Spleen (tissue), 11 donors: Measurements from ENCODE around the gene RBBP8NL. TPM values are rescaled to one million over a fixed set of nuclear protein-coding genes. Genes with fewer than 3 reads are reported as not detected.
A peak's percentile ranks its signal among the peaks of the same experiment; 100 is the strongest.

ENCODE experiments used
- DNase-seq: peaks from one replicate; pipeline ENCODE4 v3.0.0-alpha.2; 2020
- H3K27ac ChIP-seq, 8 donors: fragments of 200-600 bp; sonication (generic) in 7 of 8; 1 replicate in 4 of 8; 2 replicates in 4 of 8; pipeline versions ENCODE4 v1.5.0 to v1.8.0; 2016 to 2021; ENCODE audit warnings: inconsistent platforms in 4 of 8, mild to moderate bottlenecking in 4 of 8, moderate library complexity in 1 of 8
- H3K27me3 ChIP-seq, 7 donors: fragments of 200-600 bp; sonication (generic) in 6 of 7; replicated peaks in 1 of 7; 1 replicate in 4 of 7; 2 replicates in 3 of 7; pipeline versions ENCODE4 v1.5.0 to v1.8.0; 2016 to 2021; ENCODE audit warnings: inconsistent platforms in 3 of 7, mild to moderate bottlenecking in 1 of 7
- H3K36me3 ChIP-seq, 6 donors: fragments of 200-600 bp; sonication (generic) in 5 of 6; 1 replicate in 4 of 6; 2 replicates in 2 of 6; pipeline versions ENCODE4 v1.5.0 to v1.8.0; 2016 to 2021; ENCODE audit warnings: inconsistent platforms in 2 of 6
- H3K4me1 ChIP-seq, 6 donors: fragments of 200-600 bp; sonication (generic) in 5 of 6; 1 replicate in 3 of 6; 2 replicates in 3 of 6; pipeline versions ENCODE4 v1.5.0 to v1.8.0; 2016 to 2021; ENCODE audit warnings: inconsistent platforms in 3 of 6
- H3K4me3 ChIP-seq, 8 donors: fragments of 200-600 bp; sonication (generic) in 7 of 8; 1 replicate in 4 of 8; 2 replicates in 4 of 8; pipeline versions ENCODE4 v1.5.0 to v1.8.0; 2016 to 2021; ENCODE audit warnings: inconsistent platforms in 4 of 8, mild to moderate bottlenecking in 4 of 8, moderate library complexity in 2 of 8
- H3K9me3 ChIP-seq, 8 donors: fragments of 200-600 bp; sonication (generic) in 7 of 8; 1 replicate in 4 of 8; 2 replicates in 4 of 8; pipeline versions ENCODE4 v1.5.0 to v1.8.0; 2016 to 2021; ENCODE audit warnings: inconsistent platforms in 4 of 8
- CTCF ChIP-seq, 11 experiments: fragments of 200-600 bp in 7 of 11; fragments of 450-650 bp in 4 of 11; sonication (generic) in 4 of 11; IDR thresholded peaks in 8 of 11; conservative IDR thresholded peaks in 3 of 11; 1 replicate in 7 of 11; 2 replicates in 4 of 11; pipeline versions ENCODE4 v1.4.0 to v1.8.0; 2016 to 2021; ENCODE audit warnings: antibody characterized with exemption in 11 of 11, inconsistent platforms in 4 of 11, mild to moderate bottlenecking in 1 of 11
- POLR2A ChIP-seq, 3 donors: fragments of 450-650 bp; IDR thresholded peaks; one replicate each; pipeline ENCODE4 v1.5.1; 2017; ENCODE audit warnings: antibody characterized with exemption in 3 of 3, mild to moderate bottlenecking in 1 of 3
- POLR2AphosphoS5 ChIP-seq, 3 donors: sonication (generic); formaldehyde crosslinking; IDR thresholded peaks; one replicate each; pipeline ENCODE4 v1.5.1; 2017; ENCODE audit warnings: antibody characterized with exemption in 3 of 3
- WGBS, 5 donors: extraction: QIAGEN DNeasy Blood & Tissue Kit in 3 of 5; methylation state at CpG; one replicate each; pipeline versions ENCODE4 v1.1.5 to v1.1.7; 2013 to 2018; 5-methylcytosine and 5-hydroxymethylcytosine counted together
- intact Hi-C: fragments of 100-400 bp; cut with DNase I; formaldehyde crosslinking; loops from one replicate; pipeline ENCODE4 v1.15.0; 2023; ENCODE audit warnings: low total_unique reads
- polyA plus RNA-seq, 3 donors: library from polyadenylated mRNA; stranded (reverse); fragments of 200-250 nt; gene quantifications; one replicate each; pipeline ENCODE4 v1.2.1, GENCODE V29; 2013
- total RNA-seq, 7 donors: library from RNA; depleted of rRNA in 3 of 7; stranded (reverse); fragments of >200 nt in 3 of 7; fragmentation: NEBNext Ultra II Directional in 4 of 7; extraction: Animal tissue kit (Norgen Biotek cat#: 25700) in 4 of 7; gene quantifications; one replicate each; pipeline versions ENCODE4 v1.1.0 to v1.2.1, GENCODE V29; 2016 to 2021
- donor health status: healthy with polysubstance abuse.
- donor health status: DM: no; HTN: no; CAD: no; lungs with moderate emphysema.
- donor health status: DM: no; HTN: no; CAD: no.
- donor health status: Bipolar disorder and iron deficiency.
- donor health status: healthy.
- donor health status: DM: no; HTN: no; CAD: no.
- donor health status: DM: yes; HTN: yes; CAD: no.

RBBP8NL gene
- total and polyA plus RNA-seq, 10 donors = 0.03 TPM; not detected in 9

GRCh38 chr20:62408640-62409039 is 18.7 kb downstream of the RBBP8NL start:
- Histone ChIP-seq H3K4me3 (no peak overlapping the region), H3K27me3 (no peaks in the 10 kb centered on the region), H3K36me3 (no peaks in the 10 kb centered on the region), H3K4me1 (peaks cover 24 to 67% (median 50%) of the 10 kb centered on the region in 6 donors), H3K27ac (no peak overlapping the region), H3K9me3 (no peaks in the 10 kb centered on the region)
- no peak for DNase-seq
- no peak for TF ChIP-seq POLR2A (IDR thresholded peaks at IDR 0.05)
- TF ChIP-seq CTCF (IDR thresholded peaks at IDR 0.05 in 8 of 11, conservative IDR thresholded peaks at IDR 0.05 in 3 of 11) = no peak
- TF ChIP-seq POLR2AphosphoS5 (IDR thresholded peaks at IDR 0.05) = no peak
- intact Hi-C loops = no loop called here
- 94 to 98% (median 95%) methylated on average over 9 to 12 of the region's 12 CpGs for WGBS, 5 donors

- H3K27ac ChIP-seq = peak overlapping the region in 3 of 8 donors; percentile 77 to 87 (median 85)
- DNase-seq = peak; percentile 86
- intact Hi-C loops = no loop called here
- peaks cover 24 to 67% (median 50%) of the 10 kb centered on the region in 6 donors for H3K4me1 ChIP-seq
- H3K4me3 ChIP-seq = peak overlapping the region in 4 of 8 donors; percentile 53 to 82 (median 56)
- H3K36me3 ChIP-seq = peaks cover 0 to 5% (median 0%) of the 10 kb centered on the region in 6 donors
- TF ChIP-seq CTCF (IDR thresholded peaks at IDR 0.05 in 8 of 11, conservative IDR thresholded peaks at IDR 0.05 in 3 of 11) = no peak
- TF ChIP-seq POLR2A (IDR thresholded peaks at IDR 0.05) = no peak
- TF ChIP-seq POLR2AphosphoS5 (IDR thresholded peaks at IDR 0.05) = no peak
- H3K27me3 ChIP-seq = no peaks in the 10 kb centered on the region
- no peaks in the 10 kb centered on the region for H3K9me3 ChIP-seq
- WGBS, 5 donors = 94 to 97% (median 96%) methylated on average over 12 to 15 of the region's 15 CpGs
Measured at GRCh38 chr20:62408055-62408454, 19.3 kb downstream of the RBBP8NL start.

GRCh38 chr20:62407221-62407992 is 19.9 kb downstream of the RBBP8NL start, which contains the start of gene CABLES2:
TSS of gene CABLES2 (minus strand) at chr20:62407285. CDS start at chr20:62407276, 9 bp downstream.
- Histone ChIP-seq H3K27ac (peak within 1 kb of the TSS in 7 of 8 donors; percentile 32 to 87 (median 77)), H3K36me3 (peaks cover 0 to 11% (median 0%) of the 10 kb centered on the region in 6 donors), H3K4me1 (peaks cover 24 to 67% (median 50%) of the 10 kb centered on the region in 6 donors), H3K9me3 (no peaks in the 10 kb centered on the region), H3K4me3 (peak within 1 kb of the TSS; percentile 42 to 82 (median 54)), H3K27me3 (no peaks in the 10 kb centered on the region)
- DNase-seq = peak; percentile 97
- TF ChIP-seq POLR2AphosphoS5 (IDR thresholded peaks at IDR 0.05) (peak; percentile 61 to 84 (median 76)), POLR2A (IDR thresholded peaks at IDR 0.05) (no peak), CTCF (IDR thresholded peaks at IDR 0.05 in 8 of 11, conservative IDR thresholded peaks at IDR 0.05 in 3 of 11) (peak in 9 of 11 experiments; percentile 4 to 66 (median 42))
- intact Hi-C loops = no loop called here
- WGBS, 5 donors = 4 to 57% (median 6%) methylated on average over 7 to 73 of the region's 73 CpGs

- intact Hi-C loops = no loop called here
- H3K27ac ChIP-seq = peak overlapping the region in 4 of 8 donors; percentile 8 to 85 (median 74)
- WGBS, 5 donors = 0 to 2% (median 1%) methylated on average over 3 to 42 of the region's 42 CpGs
Measured at GRCh38 chr20:62406635-62407176, 20.6 kb downstream of the RBBP8NL start.

More at GRCh38 chr20:62406635-62407176, 20.6 kb downstream of the RBBP8NL start:
- TF ChIP-seq POLR2A (IDR thresholded peaks at IDR 0.05) (no peak), CTCF (IDR thresholded peaks at IDR 0.05 in 8 of 11, conservative IDR thresholded peaks at IDR 0.05 in 3 of 11) (no peak), POLR2AphosphoS5 (IDR thresholded peaks at IDR 0.05) (no peak)
- H3K4me1 ChIP-seq = peaks cover 24 to 73% (median 50%) of the 10 kb centered on the region in 6 donors
- H3K4me3 ChIP-seq = peak overlapping the region; percentile 34 to 82 (median 51)
- H3K27me3 ChIP-seq = no peaks in the 10 kb centered on the region
- peaks cover 0 to 18% (median 0%) of the 10 kb centered on the region in 6 donors for H3K36me3 ChIP-seq
- DNase-seq = peak; percentile 89
- H3K9me3 ChIP-seq = no peaks in the 10 kb centered on the region
